K562 (cell line): ENCODE results near the gene BAIAP2L2. TPM values are rescaled to one million over a fixed set of nuclear protein-coding genes. Genes with fewer than 3 reads are reported as not detected.

Experiments
- CHD1 ChIP-seq: fragments of 200-600 bp; sonication (generic); IDR thresholded peaks from one replicate; pipeline ENCODE4 v1.6.1; 2012; ENCODE audit warnings: mild to moderate bottlenecking, moderate library complexity, low read length, inconsistent platforms
- L3MBTL2 ChIP-seq: fragments of 450-650 bp; IDR thresholded peaks from 2 replicates; pipeline ENCODE4 v1.6.1; 2016; ENCODE audit warnings: mild to moderate bottlenecking, moderate library complexity
- SRSF3 ChIP-seq: fragments of 200-400 bp; formaldehyde crosslinking; IDR thresholded peaks from 2 replicates; pipeline ENCODE4 v1.6.1; 2016; ENCODE audit warnings: mild to moderate bottlenecking, low read length, moderate library complexity; ENCODE audit not compliant: insufficient read depth
- STAG1 ChIP-seq: sonication (generic); formaldehyde crosslinking; IDR thresholded peaks from 2 replicates; pipeline ENCODE4 v1.5.0; 2020; ENCODE audit warnings: missing genetic modification reagents, borderline replicate concordance
- TAF9B ChIP-seq: fragments of 450-650 bp; IDR thresholded peaks from 2 replicates; pipeline ENCODE4 v1.6.1; 2018; ENCODE audit warnings: mild to moderate bottlenecking; ENCODE audit not compliant: partially characterized antibody
- polyA plus RNA-seq, 8 experiments: library from polyadenylated mRNA; depleted of rRNA in 4 of 8; stranded (reverse) in 5 of 8; unstranded in 3 of 8; fragments of >200 nt; fragmentation: Nextera tagmentation in 2 of 8; fragmentation: Illumina TruSeq in 1 of 8; extraction: Ambion mirVana in 2 of 8; extraction: Trizol in 1 of 8; gene quantifications; 2 replicates each; pipeline versions ENCODE4 v1.2.1 to v1.2.3, GENCODE V29; 2011 to 2014; ENCODE audit warnings: inconsistent platforms in 1 of 8, missing spikeins in 1 of 8
- total RNA-seq, 7 experiments: library from RNA; depleted of rRNA in 6 of 7; stranded (reverse); fragments of >200 nt in 6 of 7; fragmentation: Illumina TruSeq in 2 of 7; extraction: Trizol in 2 of 7; gene quantifications; 2 replicates each; pipeline versions ENCODE4 v1.2.1 to v1.2.3, GENCODE V29; 2011 to 2021; ENCODE audit warnings: low replicate concordance in 1 of 7
- TF ChIP-seq, protein P1 (sequence below): fragments of 450-650 bp; IDR thresholded peaks from 2 replicates; pipeline ENCODE4 v1.6.1; 2016; ENCODE audit warnings: mild to moderate bottlenecking, moderate library complexity
- TF ChIP-seq, protein P2 (sequence below): fragments of 450-650 bp; formaldehyde crosslinking; IDR thresholded peaks from 2 replicates; pipeline ENCODE4 v1.4.0; 2022; ENCODE audit warnings: missing genetic modification characterization
- TF ChIP-seq, protein P3 (sequence below), 2 experiments: fragments of 150-350 bp in 1 of 2; IDR thresholded peaks; 2 replicates each; pipeline ENCODE4 v1.6.1; 2012 to 2016; ENCODE audit warnings: low read depth in 2 of 2, low read length in 2 of 2, mild to moderate bottlenecking in 1 of 2, moderate library complexity in 1 of 2

BAIAP2L2 gene
- total and polyA plus RNA-seq, 9 of the 15 experiments (the other 6 are each of a cell fraction or from before 2014, with no cell fraction given), result 0.04 to 0.22 (median 0.07) TPM; not detected in 4

DNA sequence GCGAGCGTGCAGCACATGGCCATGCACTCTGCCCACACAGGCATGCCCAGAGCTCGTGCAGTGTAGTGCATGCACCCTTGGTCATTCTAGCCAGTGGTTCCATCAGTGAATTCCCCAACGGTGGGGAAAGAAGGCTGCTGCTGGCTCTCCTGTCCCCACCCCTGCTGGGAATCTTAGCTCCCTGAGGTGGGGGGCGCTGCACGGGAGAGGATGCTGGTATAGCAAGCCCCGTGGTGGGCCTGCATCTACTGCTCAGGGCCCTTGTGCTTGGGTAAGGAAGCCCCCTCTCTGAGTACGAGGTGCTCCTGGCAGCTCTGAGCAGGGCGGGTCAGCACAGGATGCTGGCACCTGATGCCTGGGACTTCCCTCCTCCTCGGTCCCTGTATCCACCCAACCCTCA, 18.5 kb upstream of the BAIAP2L2 start (continued):
- TF ChIP-seq, protein P1, sequence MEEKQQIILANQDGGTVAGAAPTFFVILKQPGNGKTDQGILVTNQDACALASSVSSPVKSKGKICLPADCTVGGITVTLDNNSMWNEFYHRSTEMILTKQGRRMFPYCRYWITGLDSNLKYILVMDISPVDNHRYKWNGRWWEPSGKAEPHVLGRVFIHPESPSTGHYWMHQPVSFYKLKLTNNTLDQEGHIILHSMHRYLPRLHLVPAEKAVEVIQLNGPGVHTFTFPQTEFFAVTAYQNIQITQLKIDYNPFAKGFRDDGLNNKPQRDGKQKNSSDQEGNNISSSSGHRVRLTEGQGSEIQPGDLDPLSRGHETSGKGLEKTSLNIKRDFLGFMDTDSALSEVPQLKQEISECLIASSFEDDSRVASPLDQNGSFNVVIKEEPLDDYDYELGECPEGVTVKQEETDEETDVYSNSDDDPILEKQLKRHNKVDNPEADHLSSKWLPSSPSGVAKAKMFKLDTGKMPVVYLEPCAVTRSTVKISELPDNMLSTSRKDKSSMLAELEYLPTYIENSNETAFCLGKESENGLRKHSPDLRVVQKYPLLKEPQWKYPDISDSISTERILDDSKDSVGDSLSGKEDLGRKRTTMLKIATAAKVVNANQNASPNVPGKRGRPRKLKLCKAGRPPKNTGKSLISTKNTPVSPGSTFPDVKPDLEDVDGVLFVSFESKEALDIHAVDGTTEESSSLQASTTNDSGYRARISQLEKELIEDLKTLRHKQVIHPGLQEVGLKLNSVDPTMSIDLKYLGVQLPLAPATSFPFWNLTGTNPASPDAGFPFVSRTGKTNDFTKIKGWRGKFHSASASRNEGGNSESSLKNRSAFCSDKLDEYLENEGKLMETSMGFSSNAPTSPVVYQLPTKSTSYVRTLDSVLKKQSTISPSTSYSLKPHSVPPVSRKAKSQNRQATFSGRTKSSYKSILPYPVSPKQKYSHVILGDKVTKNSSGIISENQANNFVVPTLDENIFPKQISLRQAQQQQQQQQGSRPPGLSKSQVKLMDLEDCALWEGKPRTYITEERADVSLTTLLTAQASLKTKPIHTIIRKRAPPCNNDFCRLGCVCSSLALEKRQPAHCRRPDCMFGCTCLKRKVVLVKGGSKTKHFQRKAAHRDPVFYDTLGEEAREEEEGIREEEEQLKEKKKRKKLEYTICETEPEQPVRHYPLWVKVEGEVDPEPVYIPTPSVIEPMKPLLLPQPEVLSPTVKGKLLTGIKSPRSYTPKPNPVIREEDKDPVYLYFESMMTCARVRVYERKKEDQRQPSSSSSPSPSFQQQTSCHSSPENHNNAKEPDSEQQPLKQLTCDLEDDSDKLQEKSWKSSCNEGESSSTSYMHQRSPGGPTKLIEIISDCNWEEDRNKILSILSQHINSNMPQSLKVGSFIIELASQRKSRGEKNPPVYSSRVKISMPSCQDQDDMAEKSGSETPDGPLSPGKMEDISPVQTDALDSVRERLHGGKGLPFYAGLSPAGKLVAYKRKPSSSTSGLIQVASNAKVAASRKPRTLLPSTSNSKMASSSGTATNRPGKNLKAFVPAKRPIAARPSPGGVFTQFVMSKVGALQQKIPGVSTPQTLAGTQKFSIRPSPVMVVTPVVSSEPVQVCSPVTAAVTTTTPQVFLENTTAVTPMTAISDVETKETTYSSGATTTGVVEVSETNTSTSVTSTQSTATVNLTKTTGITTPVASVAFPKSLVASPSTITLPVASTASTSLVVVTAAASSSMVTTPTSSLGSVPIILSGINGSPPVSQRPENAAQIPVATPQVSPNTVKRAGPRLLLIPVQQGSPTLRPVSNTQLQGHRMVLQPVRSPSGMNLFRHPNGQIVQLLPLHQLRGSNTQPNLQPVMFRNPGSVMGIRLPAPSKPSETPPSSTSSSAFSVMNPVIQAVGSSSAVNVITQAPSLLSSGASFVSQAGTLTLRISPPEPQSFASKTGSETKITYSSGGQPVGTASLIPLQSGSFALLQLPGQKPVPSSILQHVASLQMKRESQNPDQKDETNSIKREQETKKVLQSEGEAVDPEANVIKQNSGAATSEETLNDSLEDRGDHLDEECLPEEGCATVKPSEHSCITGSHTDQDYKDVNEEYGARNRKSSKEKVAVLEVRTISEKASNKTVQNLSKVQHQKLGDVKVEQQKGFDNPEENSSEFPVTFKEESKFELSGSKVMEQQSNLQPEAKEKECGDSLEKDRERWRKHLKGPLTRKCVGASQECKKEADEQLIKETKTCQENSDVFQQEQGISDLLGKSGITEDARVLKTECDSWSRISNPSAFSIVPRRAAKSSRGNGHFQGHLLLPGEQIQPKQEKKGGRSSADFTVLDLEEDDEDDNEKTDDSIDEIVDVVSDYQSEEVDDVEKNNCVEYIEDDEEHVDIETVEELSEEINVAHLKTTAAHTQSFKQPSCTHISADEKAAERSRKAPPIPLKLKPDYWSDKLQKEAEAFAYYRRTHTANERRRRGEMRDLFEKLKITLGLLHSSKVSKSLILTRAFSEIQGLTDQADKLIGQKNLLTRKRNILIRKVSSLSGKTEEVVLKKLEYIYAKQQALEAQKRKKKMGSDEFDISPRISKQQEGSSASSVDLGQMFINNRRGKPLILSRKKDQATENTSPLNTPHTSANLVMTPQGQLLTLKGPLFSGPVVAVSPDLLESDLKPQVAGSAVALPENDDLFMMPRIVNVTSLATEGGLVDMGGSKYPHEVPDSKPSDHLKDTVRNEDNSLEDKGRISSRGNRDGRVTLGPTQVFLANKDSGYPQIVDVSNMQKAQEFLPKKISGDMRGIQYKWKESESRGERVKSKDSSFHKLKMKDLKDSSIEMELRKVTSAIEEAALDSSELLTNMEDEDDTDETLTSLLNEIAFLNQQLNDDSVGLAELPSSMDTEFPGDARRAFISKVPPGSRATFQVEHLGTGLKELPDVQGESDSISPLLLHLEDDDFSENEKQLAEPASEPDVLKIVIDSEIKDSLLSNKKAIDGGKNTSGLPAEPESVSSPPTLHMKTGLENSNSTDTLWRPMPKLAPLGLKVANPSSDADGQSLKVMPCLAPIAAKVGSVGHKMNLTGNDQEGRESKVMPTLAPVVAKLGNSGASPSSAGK, result no peak
- TF ChIP-seq L3MBTL2 (no peak), TAF9B (no peak), CHD1 (no peak), STAG1 (no peak), SRSF3 (no peak)
- TF ChIP-seq, protein P2, sequence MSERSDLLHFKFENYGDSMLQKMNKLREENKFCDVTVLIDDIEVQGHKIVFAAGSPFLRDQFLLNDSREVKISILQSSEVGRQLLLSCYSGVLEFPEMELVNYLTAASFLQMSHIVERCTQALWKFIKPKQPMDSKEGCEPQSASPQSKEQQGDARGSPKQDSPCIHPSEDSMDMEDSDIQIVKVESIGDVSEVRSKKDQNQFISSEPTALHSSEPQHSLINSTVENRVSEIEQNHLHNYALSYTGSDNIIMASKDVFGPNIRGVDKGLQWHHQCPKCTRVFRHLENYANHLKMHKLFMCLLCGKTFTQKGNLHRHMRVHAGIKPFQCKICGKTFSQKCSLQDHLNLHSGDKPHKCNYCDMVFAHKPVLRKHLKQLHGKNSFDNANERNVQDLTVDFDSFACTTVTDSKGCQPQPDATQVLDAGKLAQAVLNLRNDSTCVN, result no peak
- TF ChIP-seq, protein P3, sequence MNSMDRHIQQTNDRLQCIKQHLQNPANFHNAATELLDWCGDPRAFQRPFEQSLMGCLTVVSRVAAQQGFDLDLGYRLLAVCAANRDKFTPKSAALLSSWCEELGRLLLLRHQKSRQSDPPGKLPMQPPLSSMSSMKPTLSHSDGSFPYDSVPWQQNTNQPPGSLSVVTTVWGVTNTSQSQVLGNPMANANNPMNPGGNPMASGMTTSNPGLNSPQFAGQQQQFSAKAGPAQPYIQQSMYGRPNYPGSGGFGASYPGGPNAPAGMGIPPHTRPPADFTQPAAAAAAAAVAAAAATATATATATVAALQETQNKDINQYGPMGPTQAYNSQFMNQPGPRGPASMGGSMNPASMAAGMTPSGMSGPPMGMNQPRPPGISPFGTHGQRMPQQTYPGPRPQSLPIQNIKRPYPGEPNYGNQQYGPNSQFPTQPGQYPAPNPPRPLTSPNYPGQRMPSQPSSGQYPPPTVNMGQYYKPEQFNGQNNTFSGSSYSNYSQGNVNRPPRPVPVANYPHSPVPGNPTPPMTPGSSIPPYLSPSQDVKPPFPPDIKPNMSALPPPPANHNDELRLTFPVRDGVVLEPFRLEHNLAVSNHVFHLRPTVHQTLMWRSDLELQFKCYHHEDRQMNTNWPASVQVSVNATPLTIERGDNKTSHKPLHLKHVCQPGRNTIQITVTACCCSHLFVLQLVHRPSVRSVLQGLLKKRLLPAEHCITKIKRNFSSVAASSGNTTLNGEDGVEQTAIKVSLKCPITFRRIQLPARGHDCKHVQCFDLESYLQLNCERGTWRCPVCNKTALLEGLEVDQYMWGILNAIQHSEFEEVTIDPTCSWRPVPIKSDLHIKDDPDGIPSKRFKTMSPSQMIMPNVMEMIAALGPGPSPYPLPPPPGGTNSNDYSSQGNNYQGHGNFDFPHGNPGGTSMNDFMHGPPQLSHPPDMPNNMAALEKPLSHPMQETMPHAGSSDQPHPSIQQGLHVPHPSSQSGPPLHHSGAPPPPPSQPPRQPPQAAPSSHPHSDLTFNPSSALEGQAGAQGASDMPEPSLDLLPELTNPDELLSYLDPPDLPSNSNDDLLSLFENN (IDR thresholded peaks at IDR 0.05; ENCODE audit: low read depth in 2 of 2, low read length in 2 of 2), result no peak
